ENCODE results near the gene TAF11L2.
"Not testable (repeated sequence)": the region's sequence is repeated elsewhere in the genome, so short reads cannot be mapped to it uniquely, and the experiment has no call there.

Gene TAF11L2

DNA sequence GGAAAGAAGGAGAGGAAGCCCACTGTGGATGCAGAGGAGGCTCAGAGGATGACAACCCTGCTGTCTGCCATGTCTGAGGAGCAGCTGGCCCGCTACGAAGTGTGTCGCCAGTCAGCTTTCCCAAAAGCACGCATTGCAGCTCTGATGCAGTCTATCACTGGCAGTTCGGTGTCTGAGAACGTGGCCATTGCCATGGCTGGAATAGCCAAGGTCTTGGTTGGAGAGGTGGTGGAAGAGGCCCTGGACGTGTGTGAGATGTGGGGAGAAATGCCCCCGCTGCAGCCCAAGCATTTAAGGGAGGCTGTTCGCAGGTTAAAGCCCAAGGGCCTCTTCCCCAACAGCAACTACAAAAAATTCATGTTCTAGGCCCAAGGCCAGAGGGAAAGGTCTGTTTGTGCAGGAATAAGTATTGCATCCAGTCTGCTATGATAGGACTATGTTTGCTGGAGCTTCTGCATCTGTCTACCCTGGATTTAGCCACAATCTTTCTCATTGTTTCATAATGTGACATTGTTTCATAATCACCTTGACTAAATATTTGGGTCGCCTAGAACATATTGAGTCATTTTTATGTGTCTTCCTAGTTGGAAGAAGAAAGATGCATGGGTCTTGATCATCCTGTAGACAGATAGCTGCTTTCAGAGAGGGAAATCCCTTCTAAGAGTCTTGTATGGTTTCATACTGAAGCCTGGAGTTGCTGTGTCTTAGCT, 11.4 kb upstream of the TAF11L2 start:
- H3K36me3 ChIP-seq (ENCODE audit: control insufficient read depth in 1 of 2, insufficient read depth in 2 of 2, low read length in 2 of 2); H3K9me3 ChIP-seq (ENCODE audit: control insufficient read depth in 1 of 2, low read length in 2 of 2); H3K27ac ChIP-seq (ENCODE audit: low read length); H3K4me1 ChIP-seq (ENCODE audit: control insufficient read depth in 1 of 2, insufficient read depth in 2 of 2, low read length in 2 of 2); H3K27me3 ChIP-seq (ENCODE audit: low read depth, low read length); H3K4me3 ChIP-seq (ENCODE audit: low read depth in 1 of 2, low read length in 2 of 2): not testable (repeated sequence)

DNA sequence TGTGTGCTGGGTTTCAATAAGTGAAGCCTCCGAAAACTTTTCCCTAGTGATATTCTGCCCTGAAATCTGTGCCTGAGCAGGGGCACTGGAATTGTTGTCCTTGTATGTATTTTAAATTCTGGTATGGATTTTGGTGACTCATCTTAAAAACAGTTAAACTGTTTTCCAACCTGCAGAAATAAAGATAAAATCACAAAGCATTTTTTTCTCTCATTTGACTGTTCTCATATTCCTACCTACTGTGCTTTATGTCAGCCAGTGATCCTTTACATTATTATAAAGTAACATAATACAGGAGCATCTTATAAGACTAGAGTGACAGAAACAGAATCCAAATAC, 10.9 kb upstream of the TAF11L2 start:
- Histone ChIP-seq H3K9me3 (ENCODE audit: control insufficient read depth in 1 of 2, low read length in 2 of 2) (peaks cover 0 to 3% of the 10 kb centered on the region in 2 donors), H3K36me3 (ENCODE audit: control insufficient read depth in 1 of 2, insufficient read depth in 2 of 2, low read length in 2 of 2) (no peaks in the 10 kb centered on the region), H3K27me3 (ENCODE audit: low read depth, low read length) (no peaks in the 10 kb centered on the region), H3K4me3 (ENCODE audit: low read depth in 1 of 2, low read length in 2 of 2) (no peak overlapping the region), H3K27ac (ENCODE audit: low read length) (no peak overlapping the region), H3K4me1 (ENCODE audit: control insufficient read depth in 1 of 2, insufficient read depth in 2 of 2, low read length in 2 of 2) (no peaks in the 10 kb centered on the region)

DNA sequence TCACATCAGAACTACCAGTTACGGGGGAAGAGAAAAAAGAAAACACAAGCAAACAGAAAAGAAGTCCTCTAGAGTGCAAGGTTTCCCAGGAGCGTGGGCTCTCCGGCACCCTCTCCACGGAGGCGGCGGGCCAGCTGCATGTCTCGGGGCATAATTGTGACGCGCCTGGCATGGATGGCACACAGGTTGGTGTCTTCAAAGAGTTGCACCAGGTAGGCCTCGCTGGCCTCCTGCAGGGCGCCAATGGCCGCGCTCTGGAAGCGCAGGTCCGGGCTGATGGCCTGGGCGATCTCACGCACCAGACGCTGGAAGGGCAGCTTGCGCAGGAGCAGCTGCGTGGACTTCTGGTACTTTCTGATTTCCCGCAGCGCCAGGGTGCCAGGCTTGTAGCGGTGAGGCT, 6.8 kb upstream of the TAF11L2 start:
- H3K36me3 ChIP-seq (ENCODE audit: control insufficient read depth in 1 of 2, insufficient read depth in 2 of 2, low read length in 2 of 2); H3K4me1 ChIP-seq (ENCODE audit: control insufficient read depth in 1 of 2, insufficient read depth in 2 of 2, low read length in 2 of 2); H3K4me3 ChIP-seq (ENCODE audit: low read depth in 1 of 2, low read length in 2 of 2); H3K27ac ChIP-seq (ENCODE audit: low read length); H3K27me3 ChIP-seq (ENCODE audit: low read depth, low read length); H3K9me3 ChIP-seq (ENCODE audit: control insufficient read depth in 1 of 2, low read length in 2 of 2): not testable (repeated sequence)

DNA sequence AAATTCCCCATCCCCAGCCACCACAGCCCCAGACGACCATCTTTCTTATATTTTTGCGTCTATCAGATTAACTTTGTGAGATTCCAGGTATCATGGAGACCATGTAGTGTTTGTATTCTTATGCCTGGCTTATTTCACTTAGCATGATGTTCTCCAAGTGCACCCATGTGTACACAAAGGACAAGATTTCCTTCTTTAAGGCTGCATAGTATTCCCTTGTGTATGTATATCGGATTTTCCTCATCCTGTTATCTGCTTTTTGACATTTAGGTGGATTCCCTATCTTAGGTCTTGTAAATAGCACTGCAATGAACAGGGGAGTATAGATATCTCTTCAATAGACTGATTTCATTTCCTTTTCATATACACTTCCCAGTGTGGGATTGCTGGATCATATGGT, 5.3 kb upstream of the TAF11L2 start:
- Histone ChIP-seq H3K9me3 (ENCODE audit: control insufficient read depth in 1 of 2, low read length in 2 of 2) (peaks cover 0 to 3% of the 10 kb centered on the region in 2 donors), H3K4me3 (ENCODE audit: low read depth in 1 of 2, low read length in 2 of 2) (no peak overlapping the region), H3K36me3 (ENCODE audit: control insufficient read depth in 1 of 2, insufficient read depth in 2 of 2, low read length in 2 of 2) (no peaks in the 10 kb centered on the region), H3K27ac (ENCODE audit: low read length) (no peak overlapping the region), H3K27me3 (ENCODE audit: low read depth, low read length) (no peaks in the 10 kb centered on the region), H3K4me1 (ENCODE audit: control insufficient read depth in 1 of 2, insufficient read depth in 2 of 2, low read length in 2 of 2) (no peaks in the 10 kb centered on the region)

DNA sequence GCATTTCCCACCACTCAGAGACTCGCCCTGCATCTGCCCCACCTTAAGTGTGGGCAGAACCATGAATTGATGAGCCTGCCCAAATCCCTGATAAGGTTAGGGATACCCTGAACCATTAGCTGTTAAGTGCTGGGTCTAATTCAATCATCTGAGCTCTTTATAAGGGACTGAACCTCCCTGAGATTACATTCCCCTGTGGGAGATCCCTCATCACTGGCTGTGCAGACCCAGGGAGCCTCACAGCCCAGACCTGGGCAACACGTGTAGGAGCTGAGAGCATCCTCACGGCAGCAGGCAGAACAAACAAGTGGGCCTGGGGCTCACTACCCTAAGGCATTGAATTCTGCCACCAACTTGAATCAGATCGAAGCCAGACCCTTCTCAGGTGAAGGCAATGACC, 585 bp upstream of the TAF11L2 start:
- no peaks in the 10 kb centered on the region for H3K9me3 ChIP-seq (ENCODE audit: control insufficient read depth in 1 of 2, low read length in 2 of 2)
- no peak overlapping the region for H3K4me3 ChIP-seq (ENCODE audit: low read depth in 1 of 2, low read length in 2 of 2)
- H3K36me3 ChIP-seq (ENCODE audit: control insufficient read depth in 1 of 2, insufficient read depth in 2 of 2, low read length in 2 of 2) = no peaks in the 10 kb centered on the region
- no peaks in the 10 kb centered on the region for H3K4me1 ChIP-seq (ENCODE audit: control insufficient read depth in 1 of 2, insufficient read depth in 2 of 2, low read length in 2 of 2)
- no peak overlapping the region for H3K27ac ChIP-seq (ENCODE audit: low read length)
- no peaks in the 10 kb centered on the region for H3K27me3 ChIP-seq (ENCODE audit: low read depth, low read length)

- Histone ChIP-seq H3K4me1 (ENCODE audit: control insufficient read depth in 1 of 2, insufficient read depth in 2 of 2, low read length in 2 of 2) (no peaks in the 10 kb centered on the region), H3K36me3 (ENCODE audit: control insufficient read depth in 1 of 2, insufficient read depth in 2 of 2, low read length in 2 of 2) (no peaks in the 10 kb centered on the region), H3K9me3 (ENCODE audit: control insufficient read depth in 1 of 2, low read length in 2 of 2) (no peaks in the 10 kb centered on the region), H3K27me3 (ENCODE audit: low read depth, low read length) (no peaks in the 10 kb centered on the region), H3K4me3 (ENCODE audit: low read depth in 1 of 2, low read length in 2 of 2) (no peak overlapping the region), H3K27ac (ENCODE audit: low read length) (no peak overlapping the region)
Measured at GRCh38 chr5:17511775-17512325, 13.8 kb downstream of the TAF11L2 start.

DNA sequence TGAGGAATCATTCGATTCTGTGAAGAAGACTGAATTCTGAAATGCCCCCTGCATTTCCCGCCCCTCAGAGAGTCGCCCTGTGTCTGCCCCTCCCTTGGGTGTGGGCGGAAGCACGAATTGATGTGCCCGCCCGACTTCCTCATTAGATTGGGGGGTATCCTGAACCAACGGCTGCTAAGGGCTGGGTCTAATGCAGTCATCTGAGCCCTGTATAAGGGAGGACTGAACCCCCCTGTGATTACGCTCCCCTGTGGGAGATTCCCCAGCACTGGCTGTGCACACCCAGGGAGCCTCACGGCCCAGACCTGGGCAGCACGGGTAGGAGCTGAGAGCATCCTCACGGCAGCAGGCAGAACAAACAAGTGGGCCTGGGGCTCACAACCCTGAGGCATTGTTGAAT, 19.5 kb downstream of the TAF11L2 start:
- H3K4me3 ChIP-seq (ENCODE audit: low read depth in 1 of 2, low read length in 2 of 2); H3K9me3 ChIP-seq (ENCODE audit: control insufficient read depth in 1 of 2, low read length in 2 of 2); H3K36me3 ChIP-seq (ENCODE audit: control insufficient read depth in 1 of 2, insufficient read depth in 2 of 2, low read length in 2 of 2); H3K27me3 ChIP-seq (ENCODE audit: low read depth, low read length); H3K27ac ChIP-seq (ENCODE audit: low read length); H3K4me1 ChIP-seq (ENCODE audit: control insufficient read depth in 1 of 2, insufficient read depth in 2 of 2, low read length in 2 of 2): not testable (repeated sequence)

DNA sequence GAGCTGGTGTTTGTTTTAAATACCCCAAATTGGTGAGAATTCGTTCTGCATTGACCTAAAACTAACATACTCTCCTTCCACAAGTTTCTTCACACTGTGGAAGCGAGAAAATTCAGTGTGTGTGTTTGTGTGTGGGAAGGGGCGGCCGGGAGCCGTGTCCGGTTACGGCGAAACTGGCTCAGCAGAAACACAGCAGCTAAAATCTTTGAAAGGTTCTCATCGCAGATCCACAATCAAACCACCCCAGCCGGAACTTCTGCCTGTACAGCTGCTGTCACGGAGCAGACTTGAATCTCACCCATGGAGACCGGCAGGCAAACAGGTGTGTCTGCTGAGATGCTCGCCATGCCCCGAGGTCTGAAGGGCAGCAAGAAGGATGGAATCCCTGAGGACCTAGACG, 20.0 kb downstream of the TAF11L2 start, which contains the start of gene TAF11L3:
Gene TAF11L3, plus strand, starts transcription at position 301 of the 400 bp plus-strand sequence.
- not testable (repeated sequence) for H3K9me3 ChIP-seq (ENCODE audit: control insufficient read depth in 1 of 2, low read length in 2 of 2); H3K27me3 ChIP-seq (ENCODE audit: low read depth, low read length); H3K4me3 ChIP-seq (ENCODE audit: low read depth in 1 of 2, low read length in 2 of 2); H3K36me3 ChIP-seq (ENCODE audit: control insufficient read depth in 1 of 2, insufficient read depth in 2 of 2, low read length in 2 of 2); H3K4me1 ChIP-seq (ENCODE audit: control insufficient read depth in 1 of 2, insufficient read depth in 2 of 2, low read length in 2 of 2); H3K27ac ChIP-seq (ENCODE audit: low read length)

GRCh38 chr5:17519508-17519907, 21.5 kb downstream of the TAF11L2 start:
- not testable (repeated sequence) for H3K27me3 ChIP-seq (ENCODE audit: low read depth, low read length); H3K27ac ChIP-seq (ENCODE audit: low read length); H3K4me3 ChIP-seq (ENCODE audit: low read depth in 1 of 2, low read length in 2 of 2); H3K9me3 ChIP-seq (ENCODE audit: control insufficient read depth in 1 of 2, low read length in 2 of 2); H3K4me1 ChIP-seq (ENCODE audit: control insufficient read depth in 1 of 2, insufficient read depth in 2 of 2, low read length in 2 of 2); H3K36me3 ChIP-seq (ENCODE audit: control insufficient read depth in 1 of 2, insufficient read depth in 2 of 2, low read length in 2 of 2)

DNA sequence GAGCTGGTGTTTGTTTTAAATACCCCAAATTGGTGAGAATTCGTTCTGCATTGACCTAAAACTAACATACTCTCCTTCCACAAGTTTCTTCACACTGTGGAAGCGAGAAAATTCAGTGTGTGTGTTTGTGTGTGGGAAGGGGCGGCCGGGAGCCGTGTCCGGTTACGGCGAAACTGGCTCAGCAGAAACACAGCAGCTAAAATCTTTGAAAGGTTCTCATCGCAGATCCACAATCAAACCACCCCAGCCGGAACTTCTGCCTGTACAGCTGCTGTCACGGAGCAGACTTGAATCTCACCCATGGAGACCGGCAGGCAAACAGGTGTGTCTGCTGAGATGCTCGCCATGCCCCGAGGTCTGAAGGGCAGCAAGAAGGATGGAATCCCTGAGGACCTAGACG, 23.5 kb downstream of the TAF11L2 start, which contains the start of gene TAF11L4:
Gene TAF11L4, plus strand, starts transcription at position 301 of the 400 bp plus-strand sequence.
- not testable (repeated sequence) for H3K36me3 ChIP-seq (ENCODE audit: control insufficient read depth in 1 of 2, insufficient read depth in 2 of 2, low read length in 2 of 2)

GRCh38 chr5:17524935-17525334, 26.9 kb downstream of the TAF11L2 start, which contains the start of gene TAF11L5:
TSS of gene TAF11L5 (plus strand) at chr5:17525235.
- H3K9me3 ChIP-seq (ENCODE audit: control insufficient read depth in 1 of 2, low read length in 2 of 2); H3K27ac ChIP-seq (ENCODE audit: low read length); H3K36me3 ChIP-seq (ENCODE audit: control insufficient read depth in 1 of 2, insufficient read depth in 2 of 2, low read length in 2 of 2); H3K27me3 ChIP-seq (ENCODE audit: low read depth, low read length); H3K4me1 ChIP-seq (ENCODE audit: control insufficient read depth in 1 of 2, insufficient read depth in 2 of 2, low read length in 2 of 2); H3K4me3 ChIP-seq (ENCODE audit: low read depth in 1 of 2, low read length in 2 of 2): not testable (repeated sequence)

More for the DNA sequence above, 23.5 kb downstream of the TAF11L2 start, which contains the start of gene TAF11L4:
- not testable (repeated sequence) for H3K27ac ChIP-seq (ENCODE audit: low read length); H3K4me1 ChIP-seq (ENCODE audit: control insufficient read depth in 1 of 2, insufficient read depth in 2 of 2, low read length in 2 of 2); H3K27me3 ChIP-seq (ENCODE audit: low read depth, low read length); H3K4me3 ChIP-seq (ENCODE audit: low read depth in 1 of 2, low read length in 2 of 2); H3K9me3 ChIP-seq (ENCODE audit: control insufficient read depth in 1 of 2, low read length in 2 of 2)

- not testable (repeated sequence) for H3K36me3 ChIP-seq (ENCODE audit: control insufficient read depth in 1 of 2, insufficient read depth in 2 of 2, low read length in 2 of 2); H3K27ac ChIP-seq (ENCODE audit: low read length); H3K27me3 ChIP-seq (ENCODE audit: low read depth, low read length); H3K9me3 ChIP-seq (ENCODE audit: control insufficient read depth in 1 of 2, low read length in 2 of 2); H3K4me1 ChIP-seq (ENCODE audit: control insufficient read depth in 1 of 2, insufficient read depth in 2 of 2, low read length in 2 of 2); H3K4me3 ChIP-seq (ENCODE audit: low read depth in 1 of 2, low read length in 2 of 2)
Measured at GRCh38 chr5:17526504-17526903, 28.5 kb downstream of the TAF11L2 start.

All from muscle layer of duodenum (tissue), 2 donors.